ENCODE measurements around the gene COL4A6.

The COL4A6 gene

GRCh38 chrX:108211301-108211700, 226.9 kb downstream of the COL4A6 start:
- TF ChIP-seq CTCF (IDR thresholded peaks at IDR 0.05; ENCODE audit: insufficient read depth, low read length, missing control alignments), result no peak
- no peak for DNase-seq (ENCODE audit: low read depth, low spot score)
- ChIA-PET POLR2A (no interaction called here), CTCF (no interaction called here)
- H3K4me3 ChIP-seq (ENCODE audit: low read depth, low read length), result no peak overlapping the region

GRCh38 chrX:108209006-108209554, 229.1 kb downstream of the COL4A6 start:
- ChIA-PET POLR2A (no interaction called here), CTCF (interaction anchor here (1.3 kb wide), 1 partner anchor 16 kb away, joined by 6 read pairs; no protein-coding TSS in a partner anchor)
- no peak for DNase-seq (ENCODE audit: low read depth, low spot score)
- no peak overlapping the region for H3K4me3 ChIP-seq (ENCODE audit: low read depth, low read length)
- TF ChIP-seq CTCF (IDR thresholded peaks at IDR 0.05; ENCODE audit: insufficient read depth, low read length, missing control alignments), result no peak

- no peak for TF ChIP-seq CTCF (IDR thresholded peaks at IDR 0.05; ENCODE audit: insufficient read depth, low read length, missing control alignments)
- ChIA-PET POLR2A (no interaction called here), CTCF (interaction anchor here (1.3 kb wide), 1 partner anchor 21 kb away, joined by 4 read pairs; no protein-coding TSS in a partner anchor)
- no peak for DNase-seq (ENCODE audit: low read depth, low spot score)
- no peak overlapping the region for H3K4me3 ChIP-seq (ENCODE audit: low read depth, low read length)
These were observed 234.7 kb downstream of the COL4A6 start for GRCh38 chrX:108203540-108203939.

- ChIA-PET POLR2A (no interaction called here), CTCF (interaction anchor here (0.6 to 1.5 kb wide), 4 partner anchors 13 to 1273 kb away, joined by 3 to 4 read pairs (median 4); no protein-coding TSS in a partner anchor)
- H3K4me3 ChIP-seq (ENCODE audit: low read depth, low read length), result no peak overlapping the region
- TF ChIP-seq CTCF (IDR thresholded peaks at IDR 0.05; ENCODE audit: insufficient read depth, low read length, missing control alignments), result no peak
- DNase-seq (ENCODE audit: low read depth, low spot score), result no peak
These were observed 238.5 kb downstream of the COL4A6 start for GRCh38 chrX:108199691-108200090.

GRCh38 chrX:108199041-108199440, 239.2 kb downstream of the COL4A6 start:
- H3K4me3 ChIP-seq (ENCODE audit: low read depth, low read length), result no peak overlapping the region
- TF ChIP-seq CTCF (IDR thresholded peaks at IDR 0.05; ENCODE audit: insufficient read depth, low read length, missing control alignments), result no peak
- DNase-seq (ENCODE audit: low read depth, low spot score), result no peak
- ChIA-PET CTCF (interaction anchor here (1.5 kb wide), 1 partner anchor 26 kb away, joined by 4 read pairs; no protein-coding TSS in a partner anchor), POLR2A (no interaction called here)

GRCh38 chrX:108198420-108198819, 239.8 kb downstream of the COL4A6 start:
- ChIA-PET CTCF (no interaction called here), POLR2A (no interaction called here)
- no peak for DNase-seq (ENCODE audit: low read depth, low spot score)
- H3K4me3 ChIP-seq (ENCODE audit: low read depth, low read length), result no peak overlapping the region
- TF ChIP-seq CTCF (IDR thresholded peaks at IDR 0.05; ENCODE audit: insufficient read depth, low read length, missing control alignments), result no peak
